Measurements from ENCODE around the gene OSGIN1.

OSGIN1 gene

GRCh38 chr16:83928341-83929055, 24.5 kb upstream of the OSGIN1 start:
- Histone ChIP-seq H3K4me3 (ENCODE audit: low read depth in 1 of 2, low read length in 2 of 2) (no peak overlapping the region), H3K4me1 (ENCODE audit: control insufficient read depth in 1 of 2, insufficient read depth in 2 of 2, low read length in 2 of 2) (peaks cover 0 to 10% of the 10 kb centered on the region in 2 donors), H3K27me3 (ENCODE audit: low read depth, low read length) (no peaks in the 10 kb centered on the region), H3K27ac (ENCODE audit: low read length) (no peak overlapping the region), H3K9me3 (ENCODE audit: control insufficient read depth in 1 of 2, low read length in 2 of 2) (no peaks in the 10 kb centered on the region), H3K36me3 (ENCODE audit: control insufficient read depth in 1 of 2, insufficient read depth in 2 of 2, low read length in 2 of 2) (peaks cover 0 to 6% of the 10 kb centered on the region in 2 donors)

- Histone ChIP-seq H3K36me3 (ENCODE audit: control insufficient read depth in 1 of 2, insufficient read depth in 2 of 2, low read length in 2 of 2) (peaks cover 0 to 6% of the 10 kb centered on the region in 2 donors), H3K27me3 (ENCODE audit: low read depth, low read length) (no peaks in the 10 kb centered on the region), H3K4me3 (ENCODE audit: low read depth in 1 of 2, low read length in 2 of 2) (no peak overlapping the region), H3K27ac (ENCODE audit: low read length) (no peak overlapping the region), H3K9me3 (ENCODE audit: control insufficient read depth in 1 of 2, low read length in 2 of 2) (no peaks in the 10 kb centered on the region), H3K4me1 (ENCODE audit: control insufficient read depth in 1 of 2, insufficient read depth in 2 of 2, low read length in 2 of 2) (peaks cover 0 to 10% of the 10 kb centered on the region in 2 donors)
Observed at GRCh38 chr16:83929811-83930555, 23.1 kb upstream of the OSGIN1 start.

- Histone ChIP-seq H3K27me3 (ENCODE audit: low read depth, low read length) (no peaks in the 10 kb centered on the region), H3K27ac (ENCODE audit: low read length) (no peak overlapping the region), H3K4me3 (ENCODE audit: low read depth in 1 of 2, low read length in 2 of 2) (no peak overlapping the region), H3K4me1 (ENCODE audit: control insufficient read depth in 1 of 2, insufficient read depth in 2 of 2, low read length in 2 of 2) (peaks cover 0 to 10% of the 10 kb centered on the region in 2 donors), H3K36me3 (ENCODE audit: control insufficient read depth in 1 of 2, insufficient read depth in 2 of 2, low read length in 2 of 2) (peaks cover 0 to 6% of the 10 kb centered on the region in 2 donors), H3K9me3 (ENCODE audit: control insufficient read depth in 1 of 2, low read length in 2 of 2) (no peaks in the 10 kb centered on the region)
Observed at GRCh38 chr16:83930730-83931500, 22.1 kb upstream of the OSGIN1 start.

- Histone ChIP-seq H3K27me3 (ENCODE audit: low read depth, low read length) (no peaks in the 10 kb centered on the region), H3K4me1 (ENCODE audit: control insufficient read depth in 1 of 2, insufficient read depth in 2 of 2, low read length in 2 of 2) (peaks cover 0 to 4% of the 10 kb centered on the region in 2 donors), H3K36me3 (ENCODE audit: control insufficient read depth in 1 of 2, insufficient read depth in 2 of 2, low read length in 2 of 2) (peaks cover 0 to 6% of the 10 kb centered on the region in 2 donors), H3K4me3 (ENCODE audit: low read depth in 1 of 2, low read length in 2 of 2) (no peak overlapping the region), H3K9me3 (ENCODE audit: control insufficient read depth in 1 of 2, low read length in 2 of 2) (no peaks in the 10 kb centered on the region), H3K27ac (ENCODE audit: low read length) (no peak overlapping the region)
Observed at GRCh38 chr16:83931556-83931955, 21.5 kb upstream of the OSGIN1 start.

- H3K4me1 ChIP-seq (ENCODE audit: control insufficient read depth in 1 of 2, insufficient read depth in 2 of 2, low read length in 2 of 2) = no peaks in the 10 kb centered on the region
- no peaks in the 10 kb centered on the region for H3K9me3 ChIP-seq (ENCODE audit: control insufficient read depth in 1 of 2, low read length in 2 of 2)
- no peak overlapping the region for H3K27ac ChIP-seq (ENCODE audit: low read length)
- H3K4me3 ChIP-seq (ENCODE audit: low read depth in 1 of 2, low read length in 2 of 2) = no peak overlapping the region
- H3K36me3 ChIP-seq (ENCODE audit: control insufficient read depth in 1 of 2, insufficient read depth in 2 of 2, low read length in 2 of 2) = peaks cover 0 to 6% of the 10 kb centered on the region in 2 donors
- no peaks in the 10 kb centered on the region for H3K27me3 ChIP-seq (ENCODE audit: low read depth, low read length)
Observed at GRCh38 chr16:83932304-83932703, 20.7 kb upstream of the OSGIN1 start.

- no peaks in the 10 kb centered on the region for H3K9me3 ChIP-seq (ENCODE audit: control insufficient read depth in 1 of 2, low read length in 2 of 2)
- H3K4me3 ChIP-seq (ENCODE audit: low read depth in 1 of 2, low read length in 2 of 2) = no peak overlapping the region
- H3K4me1 ChIP-seq (ENCODE audit: control insufficient read depth in 1 of 2, insufficient read depth in 2 of 2, low read length in 2 of 2) = no peaks in the 10 kb centered on the region
- H3K27me3 ChIP-seq (ENCODE audit: low read depth, low read length) = no peaks in the 10 kb centered on the region
- H3K27ac ChIP-seq (ENCODE audit: low read length) = no peak overlapping the region
- H3K36me3 ChIP-seq (ENCODE audit: control insufficient read depth in 1 of 2, insufficient read depth in 2 of 2, low read length in 2 of 2) = peaks cover 0 to 6% of the 10 kb centered on the region in 2 donors
Observed at GRCh38 chr16:83932955-83933673, 19.9 kb upstream of the OSGIN1 start.

- Histone ChIP-seq H3K4me1 (ENCODE audit: control insufficient read depth in 1 of 2, insufficient read depth in 2 of 2, low read length in 2 of 2) (no peaks in the 10 kb centered on the region), H3K27me3 (ENCODE audit: low read depth, low read length) (no peaks in the 10 kb centered on the region), H3K4me3 (ENCODE audit: low read depth in 1 of 2, low read length in 2 of 2) (no peak overlapping the region), H3K36me3 (ENCODE audit: control insufficient read depth in 1 of 2, insufficient read depth in 2 of 2, low read length in 2 of 2) (no peaks in the 10 kb centered on the region), H3K9me3 (ENCODE audit: control insufficient read depth in 1 of 2, low read length in 2 of 2) (no peaks in the 10 kb centered on the region), H3K27ac (ENCODE audit: low read length) (no peak overlapping the region)
Observed at GRCh38 chr16:83933885-83934683, 19.0 kb upstream of the OSGIN1 start.

GRCh38 chr16:83934684-83934977, 18.4 kb upstream of the OSGIN1 start:
- Histone ChIP-seq H3K9me3 (ENCODE audit: control insufficient read depth in 1 of 2, low read length in 2 of 2) (no peaks in the 10 kb centered on the region), H3K27me3 (ENCODE audit: low read depth, low read length) (no peaks in the 10 kb centered on the region), H3K27ac (ENCODE audit: low read length) (no peak overlapping the region), H3K36me3 (ENCODE audit: control insufficient read depth in 1 of 2, insufficient read depth in 2 of 2, low read length in 2 of 2) (no peaks in the 10 kb centered on the region), H3K4me1 (ENCODE audit: control insufficient read depth in 1 of 2, insufficient read depth in 2 of 2, low read length in 2 of 2) (no peaks in the 10 kb centered on the region), H3K4me3 (ENCODE audit: low read depth in 1 of 2, low read length in 2 of 2) (no peak overlapping the region)

- Histone ChIP-seq H3K4me3 (ENCODE audit: low read depth in 1 of 2, low read length in 2 of 2) (no peak overlapping the region), H3K9me3 (ENCODE audit: control insufficient read depth in 1 of 2, low read length in 2 of 2) (no peaks in the 10 kb centered on the region), H3K27me3 (ENCODE audit: low read depth, low read length) (no peaks in the 10 kb centered on the region), H3K4me1 (ENCODE audit: control insufficient read depth in 1 of 2, insufficient read depth in 2 of 2, low read length in 2 of 2) (no peaks in the 10 kb centered on the region), H3K36me3 (ENCODE audit: control insufficient read depth in 1 of 2, insufficient read depth in 2 of 2, low read length in 2 of 2) (no peaks in the 10 kb centered on the region), H3K27ac (ENCODE audit: low read length) (no peak overlapping the region)
Observed at GRCh38 chr16:83935005-83935857, 17.8 kb upstream of the OSGIN1 start.

- no peaks in the 10 kb centered on the region for H3K9me3 ChIP-seq (ENCODE audit: control insufficient read depth in 1 of 2, low read length in 2 of 2)
- no peak overlapping the region for H3K27ac ChIP-seq (ENCODE audit: low read length)
- no peak overlapping the region for H3K4me3 ChIP-seq (ENCODE audit: low read depth in 1 of 2, low read length in 2 of 2)
- H3K27me3 ChIP-seq (ENCODE audit: low read depth, low read length) = no peaks in the 10 kb centered on the region
- H3K4me1 ChIP-seq (ENCODE audit: control insufficient read depth in 1 of 2, insufficient read depth in 2 of 2, low read length in 2 of 2) = no peaks in the 10 kb centered on the region
- H3K36me3 ChIP-seq (ENCODE audit: control insufficient read depth in 1 of 2, insufficient read depth in 2 of 2, low read length in 2 of 2) = no peaks in the 10 kb centered on the region
Observed at GRCh38 chr16:83935858-83936255, 17.2 kb upstream of the OSGIN1 start.
